ENCODE results near the gene TTLL11.
"Not testable (repeated sequence)": the region's sequence is repeated elsewhere in the genome, so short reads cannot be mapped to it uniquely, and the experiment has no call there.

The TTLL11 gene

GRCh38 chr9:121801579-121801978 lies 291.5 kb downstream of the TTLL11 start:
- no peak for DNase-seq

- no peak for DNase-seq
These were observed 292.7 kb downstream of the TTLL11 start for GRCh38 chr9:121800376-121800775.

GRCh38 chr9:121798941-121799340 lies 294.2 kb downstream of the TTLL11 start:
- DNase-seq: no peak

GRCh38 chr9:121797081-121797480 lies 296.0 kb downstream of the TTLL11 start:
- DNase-seq: no peak

GRCh38 chr9:121794334-121794733 lies 298.8 kb downstream of the TTLL11 start:
- DNase-seq: not testable (repeated sequence)

- not testable (repeated sequence) for DNase-seq
These were observed 300.6 kb downstream of the TTLL11 start for GRCh38 chr9:121792476-121792875.

GRCh38 chr9:121790841-121791240 lies 302.3 kb downstream of the TTLL11 start:
- DNase-seq: no peak

- no peak for DNase-seq
These were observed 304.3 kb downstream of the TTLL11 start for GRCh38 chr9:121788686-121789366.

GRCh38 chr9:121786998-121787422 lies 306.1 kb downstream of the TTLL11 start:
- DNase-seq: no peak

GRCh38 chr9:121786543-121786948 lies 306.6 kb downstream of the TTLL11 start:
- DNase-seq: no peak

- no peak for DNase-seq
These were observed 307.2 kb downstream of the TTLL11 start for GRCh38 chr9:121785673-121786542.

- DNase-seq: no peak
These were observed 308.2 kb downstream of the TTLL11 start for GRCh38 chr9:121784731-121785411.

GRCh38 chr9:121783521-121784507 lies 309.3 kb downstream of the TTLL11 start:
- no peak for DNase-seq

GRCh38 chr9:121783111-121783510 lies 310.0 kb downstream of the TTLL11 start:
- no peak for DNase-seq

GRCh38 chr9:121782514-121783110 lies 310.5 kb downstream of the TTLL11 start:
- no peak for DNase-seq

GRCh38 chr9:121781701-121782464 lies 311.2 kb downstream of the TTLL11 start:
- no peak for DNase-seq

GRCh38 chr9:121781145-121781548 lies 312.0 kb downstream of the TTLL11 start:
- no peak for DNase-seq

GRCh38 chr9:121780177-121781040 lies 312.7 kb downstream of the TTLL11 start:
- DNase-seq: no peak

GRCh38 chr9:121779381-121780117 lies 313.6 kb downstream of the TTLL11 start:
- DNase-seq: no peak

Data from activated gamma-delta T cell (primary cell).